T follicular helper cell (primary cell): Measurements from ENCODE around the gene PTPA.
A peak's percentile ranks its signal among the peaks of the same experiment; 100 is the strongest.
"Not testable (repeated sequence)": the region's sequence is repeated elsewhere in the genome, so short reads cannot be mapped to it uniquely, and the experiment has no call there.

Experiments
- DNase-seq: peaks from one replicate; pipeline ENCODE4 v3.0.0-alpha.2; 2020; ENCODE audit warnings: low read depth

The PTPA gene

DNA sequence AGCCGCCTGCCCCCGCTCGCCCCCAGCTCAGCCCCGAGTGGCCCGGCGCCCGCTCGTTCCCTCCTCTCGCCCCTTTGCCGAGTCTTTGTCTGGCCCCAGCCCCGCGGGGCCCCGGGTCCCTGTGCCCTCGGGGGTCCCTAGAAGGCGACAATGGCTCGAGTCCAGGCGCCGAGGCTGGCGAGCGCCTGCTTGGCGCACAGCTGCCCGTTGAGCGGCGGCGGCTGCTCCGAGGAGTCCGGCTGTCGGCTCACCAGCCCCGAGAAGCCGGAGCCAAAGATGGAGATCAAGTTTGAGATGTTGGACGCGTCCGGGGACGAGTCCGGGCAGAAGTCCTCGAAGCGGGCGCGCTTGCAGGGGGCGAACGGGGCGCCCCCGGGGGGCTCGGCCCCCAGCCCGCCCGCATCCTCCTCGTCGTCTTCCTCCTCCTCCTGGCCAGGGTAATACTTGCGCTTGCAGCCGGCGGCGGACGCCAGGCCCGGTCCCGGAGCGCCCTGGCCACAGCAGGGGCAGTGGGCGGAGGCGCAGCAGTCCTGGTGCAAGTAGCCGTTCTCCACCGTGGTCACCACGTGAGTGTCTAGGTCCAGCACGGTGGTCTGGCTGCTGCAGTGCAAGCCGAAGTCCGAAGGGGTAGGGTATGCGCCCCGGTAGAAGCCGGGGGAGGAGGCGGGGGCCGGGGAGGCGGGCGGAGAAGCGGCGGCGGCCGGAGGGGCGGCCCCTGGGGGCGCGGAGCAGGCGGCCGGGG lies 65.7 kb downstream of the PTPA start:
- no peak for DNase-seq

DNA sequence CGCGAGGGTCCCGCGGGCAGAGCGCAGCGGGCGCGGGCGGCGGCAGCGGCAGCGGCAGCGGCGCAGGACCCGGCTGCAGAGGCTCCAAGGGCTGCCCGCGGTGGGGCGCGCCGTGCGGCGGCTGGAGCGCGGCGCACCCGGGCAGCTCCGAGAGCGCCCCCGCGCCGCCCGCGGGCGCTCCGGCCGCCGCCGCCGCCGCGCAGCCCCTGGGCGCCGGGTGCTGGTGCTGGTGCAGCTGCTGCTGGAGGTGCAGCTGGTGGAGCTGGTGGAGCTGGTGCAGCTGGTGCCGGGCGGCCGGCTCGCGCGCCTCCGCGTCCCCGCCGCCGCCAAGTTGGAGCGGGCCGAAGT lies 66.2 kb downstream of the PTPA start:
- no peak for DNase-seq

DNA sequence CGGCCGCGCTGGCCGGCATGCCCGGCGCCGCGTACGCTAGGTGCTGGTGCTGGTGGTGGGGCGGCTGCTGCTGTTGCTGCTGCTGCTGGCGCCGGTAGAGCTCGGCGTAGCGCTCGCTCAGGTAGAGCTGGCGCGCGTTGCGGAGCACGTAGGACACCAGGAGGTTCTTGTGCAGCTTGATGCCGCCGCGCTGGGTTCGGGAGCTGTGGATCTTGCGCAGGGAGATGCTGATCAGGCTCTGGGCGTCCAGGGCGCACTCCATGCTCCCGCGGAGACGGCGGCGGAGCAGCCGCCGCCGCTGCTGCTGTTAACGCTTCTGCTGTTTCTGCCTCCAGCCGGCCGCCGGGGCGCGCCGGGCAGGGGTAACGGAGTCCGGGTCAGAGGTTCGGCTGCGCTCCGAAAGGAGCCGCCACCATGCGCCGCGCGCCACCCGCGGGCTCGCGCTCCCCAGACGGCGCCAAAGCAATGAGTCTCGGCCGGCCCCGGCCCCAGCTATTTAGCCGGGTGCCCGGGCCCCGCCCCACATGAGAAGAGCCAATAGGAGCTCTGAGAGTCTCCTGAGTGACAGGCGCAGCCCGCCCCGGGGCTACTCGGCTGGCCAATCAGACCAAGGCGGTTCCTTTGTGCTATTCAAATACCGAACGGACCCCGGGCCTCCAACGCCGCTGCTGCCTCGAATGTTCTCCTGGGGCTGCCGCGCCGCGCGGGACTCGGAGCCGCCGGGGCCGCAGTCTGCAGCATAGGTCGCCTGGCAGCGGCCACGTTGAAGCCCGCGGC lies 66.8 kb downstream of the PTPA start, which contains the start of gene IER5L:
TSS of gene IER5L (minus strand) at position 471 of the 777 bp plus-strand sequence. CDS start at position 262, 209 bp downstream.
- peak; percentile 87 for DNase-seq

DNA sequence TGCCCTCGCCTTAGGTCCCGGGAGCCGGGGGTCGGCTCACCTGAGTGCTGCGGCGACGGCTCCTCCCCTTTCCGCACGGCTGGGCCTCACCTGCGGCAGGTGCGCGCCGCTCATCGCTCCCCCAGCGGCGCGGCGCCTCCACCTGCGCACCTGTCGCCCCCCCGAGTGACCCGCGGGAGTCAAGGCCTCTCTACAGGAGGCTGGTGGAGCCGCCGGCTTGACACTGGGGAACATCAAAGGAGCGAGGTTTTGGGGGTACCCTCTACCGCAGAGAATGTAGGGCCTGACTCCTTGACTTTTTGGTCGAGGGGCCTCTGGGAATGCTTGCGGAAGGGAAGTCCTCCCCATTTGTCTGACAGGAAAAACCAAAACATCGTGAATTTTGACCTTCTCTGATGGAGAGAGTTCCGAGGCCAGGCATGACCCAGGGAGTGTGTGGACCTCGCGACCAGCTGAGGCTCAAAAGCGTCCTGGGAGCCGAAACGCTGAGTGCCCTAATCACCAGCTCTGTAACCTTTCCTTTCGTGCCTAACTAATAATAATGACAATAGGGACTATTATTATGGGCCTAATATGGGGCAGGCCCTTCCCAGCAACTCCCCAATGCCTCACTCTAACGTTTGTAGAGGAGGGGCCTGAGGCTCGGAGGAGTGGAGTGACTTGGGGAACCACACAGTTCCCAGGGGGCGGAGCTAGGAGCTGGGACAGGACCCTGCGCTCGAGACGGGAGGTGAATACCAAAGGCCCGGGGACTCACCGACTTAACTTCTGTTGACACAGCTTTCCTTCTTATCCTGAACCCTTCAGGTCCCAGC lies 67.6 kb downstream of the PTPA start:
- no peak for DNase-seq

DNA sequence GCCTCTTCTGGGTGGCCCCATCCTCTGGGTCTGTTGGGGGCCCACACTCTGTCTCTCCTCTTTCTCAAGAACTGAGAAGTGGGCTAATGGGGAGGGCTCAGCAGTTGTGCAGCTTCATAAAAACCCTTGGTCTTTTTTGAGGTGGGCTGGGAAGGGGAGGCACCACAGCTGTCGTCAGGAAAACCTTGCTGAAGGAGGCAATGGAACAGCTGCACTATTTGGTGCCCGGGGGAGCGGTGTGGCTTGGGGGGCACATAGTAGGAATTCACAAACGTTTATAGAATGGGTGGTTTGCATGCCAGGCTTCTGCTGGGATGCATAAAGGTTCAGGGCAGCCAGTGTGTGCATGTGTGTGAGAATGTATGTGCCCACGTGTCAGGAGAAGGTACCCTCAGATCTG lies 70.0 kb downstream of the PTPA start:
- DNase-seq = no peak

DNA sequence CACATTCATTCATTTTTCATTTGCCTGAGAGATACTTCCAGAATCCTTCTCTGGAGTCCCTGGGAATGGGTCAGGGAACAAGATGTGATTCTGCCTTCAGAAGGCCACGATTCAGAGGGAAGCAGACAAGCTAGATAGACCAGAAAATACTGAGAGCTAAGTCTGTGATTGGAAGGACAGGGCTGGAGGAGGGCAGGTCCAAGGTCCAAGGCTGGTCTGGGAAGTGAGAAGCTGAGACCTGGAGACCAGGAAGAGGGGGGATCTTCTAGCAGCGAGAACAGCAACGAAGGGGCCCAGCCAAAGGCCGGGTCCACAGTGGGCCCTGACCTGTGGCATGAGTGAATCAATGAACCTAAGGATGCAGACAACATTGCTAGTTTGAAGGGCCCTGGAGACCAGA lies 70.9 kb downstream of the PTPA start:
- no peak for DNase-seq

DNA sequence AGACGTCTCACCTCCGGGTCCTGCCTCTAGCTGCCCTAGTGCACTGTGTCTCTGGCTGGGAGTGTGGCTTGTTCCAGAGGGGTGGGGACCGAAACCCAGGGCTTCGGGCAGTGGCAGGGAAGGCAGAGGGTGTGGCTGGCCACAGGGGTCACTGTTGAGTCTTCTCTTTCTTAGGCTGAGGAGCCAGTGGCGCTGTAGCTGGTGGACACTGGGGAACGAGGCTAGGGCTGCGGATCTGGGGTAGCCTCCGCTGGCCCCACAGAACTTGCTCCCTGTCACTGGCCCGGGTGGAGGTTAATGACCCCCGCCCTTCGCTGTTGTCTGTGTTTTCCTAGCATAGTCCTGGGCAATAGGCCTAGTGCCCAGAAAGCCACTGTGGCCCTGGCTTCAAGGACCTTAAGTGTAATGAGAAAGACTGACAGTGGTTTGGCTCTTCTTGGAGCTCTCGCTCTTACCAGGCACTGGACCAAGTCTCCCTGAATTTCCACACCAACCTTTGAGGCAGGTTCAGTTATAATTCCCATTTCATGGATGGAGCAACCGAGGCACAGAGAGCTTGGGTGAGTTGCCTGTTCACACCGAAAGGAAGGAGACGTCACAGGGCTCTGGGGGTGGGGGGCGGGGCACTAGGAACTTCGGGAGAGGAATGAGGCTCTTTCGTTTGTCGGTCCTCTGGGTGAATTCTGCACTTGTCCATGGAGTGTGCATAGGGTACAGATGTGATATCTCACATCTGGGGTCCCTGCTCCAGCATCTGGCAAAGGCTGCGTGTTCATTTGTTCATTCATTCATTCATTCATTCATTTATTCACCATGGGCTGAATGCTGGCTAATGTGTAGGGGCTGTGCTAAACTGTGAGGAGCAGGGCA lies 71.6 kb downstream of the PTPA start:
- no peak for DNase-seq

DNA sequence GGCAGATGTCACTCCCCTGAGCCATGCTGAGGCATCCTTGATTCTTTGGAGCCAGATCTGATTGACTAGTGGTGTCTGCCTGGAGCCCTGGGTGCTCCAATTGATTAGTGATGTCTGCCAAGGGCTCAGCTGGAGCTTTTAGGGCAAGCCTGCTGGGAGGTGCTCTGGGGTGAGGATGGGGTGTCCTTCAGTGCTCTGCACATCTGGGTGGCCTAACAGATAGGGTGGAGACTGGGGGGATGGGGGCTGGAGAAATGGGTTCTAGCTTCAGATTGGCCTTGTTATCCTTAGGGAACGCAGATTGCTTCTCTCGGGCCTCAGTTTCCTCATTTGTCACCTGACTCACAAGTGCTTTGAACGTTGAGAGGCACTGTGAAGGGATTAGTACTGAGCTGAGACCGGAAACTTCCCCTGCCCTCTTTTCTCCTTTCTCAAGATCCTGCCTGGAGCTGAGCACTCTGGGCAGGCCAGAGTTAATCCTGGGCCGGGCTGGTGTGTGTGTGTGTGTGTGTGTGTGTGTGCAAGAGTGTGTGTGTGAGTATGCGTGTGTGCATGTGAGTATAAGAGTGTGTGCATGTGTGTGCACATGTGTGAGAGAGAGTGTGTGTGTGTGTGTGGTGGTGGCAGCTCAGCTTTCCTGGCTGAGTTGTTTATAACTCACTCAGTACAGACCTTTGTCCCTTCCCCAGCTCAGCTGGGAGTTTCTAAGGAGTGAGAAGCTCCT lies 72.4 kb downstream of the PTPA start:
- no peak for DNase-seq

DNA sequence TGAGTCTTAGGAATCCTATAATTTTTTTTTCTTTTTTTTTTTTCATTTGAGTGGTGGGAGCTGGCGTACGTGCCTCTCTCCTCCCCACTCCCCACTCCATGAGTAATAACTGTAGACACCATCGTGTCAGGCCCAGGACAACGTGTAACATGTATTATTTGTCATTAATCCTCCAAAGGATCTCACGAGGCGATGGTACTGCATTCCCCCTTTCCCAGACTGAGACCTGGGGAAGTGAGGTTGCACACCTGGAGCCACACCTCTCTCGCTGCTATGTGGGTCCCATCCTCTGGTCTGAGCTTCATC lies 73.0 kb downstream of the PTPA start:
- no peak for DNase-seq

DNA sequence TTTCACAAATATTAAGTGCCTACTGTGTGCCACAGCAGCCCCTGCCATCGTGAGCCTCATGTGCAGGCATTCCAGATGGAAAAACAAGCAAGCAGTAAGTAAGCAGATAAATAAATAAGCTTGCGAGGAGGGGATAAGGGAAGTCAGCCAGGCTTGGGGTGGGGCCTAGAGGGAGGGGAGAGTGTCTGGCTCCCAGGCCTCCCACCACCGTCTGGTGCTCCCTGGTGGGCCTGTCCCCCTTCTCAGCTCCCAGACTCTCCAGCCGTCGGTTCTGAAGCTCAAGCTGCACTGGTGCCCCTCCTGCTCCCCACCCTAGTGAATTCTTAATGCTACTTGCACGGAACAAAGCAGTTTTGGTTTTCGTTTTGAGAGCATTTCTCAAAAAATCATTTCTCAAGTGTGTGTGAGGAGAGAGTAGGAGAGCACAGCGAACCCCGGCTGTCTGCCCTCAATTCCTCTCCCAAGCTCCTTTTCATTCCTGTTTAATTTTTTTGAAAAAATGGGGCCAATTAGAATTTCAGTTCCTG lies 73.4 kb downstream of the PTPA start:
- DNase-seq = no peak

DNA sequence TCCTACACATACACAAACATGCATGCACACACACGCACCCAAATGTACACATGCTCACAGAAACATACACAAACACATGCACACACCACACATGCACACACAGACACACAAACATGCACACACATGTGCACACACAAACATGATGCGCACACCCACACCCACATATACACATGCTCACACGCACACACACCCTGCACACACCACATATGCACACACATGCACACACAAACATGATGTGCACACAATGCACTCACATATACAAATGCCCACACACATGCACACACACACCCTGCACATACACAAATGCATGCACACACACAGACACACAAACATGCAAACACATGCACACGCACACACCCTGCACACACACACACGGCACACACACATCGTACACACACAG lies 74.2 kb downstream of the PTPA start:
- no peak for DNase-seq

DNA sequence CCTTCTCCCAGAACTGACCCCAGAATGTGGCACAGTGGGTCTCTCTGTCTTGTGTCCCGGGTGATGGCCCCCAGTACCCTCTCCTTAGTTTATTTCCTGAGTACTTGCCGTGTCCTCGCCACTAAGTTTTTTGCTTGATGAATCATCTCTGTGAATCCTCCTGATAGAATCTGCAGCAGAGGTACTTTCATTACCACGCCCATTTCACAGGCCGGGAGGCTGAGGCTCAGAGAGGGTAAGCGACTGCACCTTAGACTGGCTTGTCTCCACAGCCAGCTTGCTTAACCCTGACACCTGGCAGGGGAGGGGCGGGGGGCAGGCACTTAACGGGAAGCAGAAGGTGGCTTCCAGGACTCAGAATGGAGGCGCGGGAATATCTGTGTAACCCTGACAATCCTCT lies 74.8 kb downstream of the PTPA start:
- no peak for DNase-seq

DNA sequence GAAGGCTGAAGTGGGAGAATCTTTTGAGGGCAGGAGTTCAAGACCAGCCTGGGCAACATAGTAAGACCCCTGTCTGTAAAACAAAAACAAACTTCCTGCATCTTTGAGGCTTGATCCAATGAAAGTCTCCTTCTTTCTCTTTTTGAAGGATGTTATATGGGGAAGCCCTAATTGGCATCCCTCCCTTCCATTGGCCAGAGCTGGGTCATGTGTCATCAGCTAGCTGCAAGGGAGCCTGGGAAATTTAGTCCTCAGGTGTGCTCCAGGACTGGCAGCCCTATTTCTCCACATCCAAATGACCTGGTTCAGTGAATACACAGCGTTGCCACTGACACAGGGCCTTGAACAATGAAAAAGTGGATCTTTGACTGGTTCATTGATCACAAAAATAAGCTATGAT lies 75.8 kb downstream of the PTPA start:
- DNase-seq = no peak

DNA sequence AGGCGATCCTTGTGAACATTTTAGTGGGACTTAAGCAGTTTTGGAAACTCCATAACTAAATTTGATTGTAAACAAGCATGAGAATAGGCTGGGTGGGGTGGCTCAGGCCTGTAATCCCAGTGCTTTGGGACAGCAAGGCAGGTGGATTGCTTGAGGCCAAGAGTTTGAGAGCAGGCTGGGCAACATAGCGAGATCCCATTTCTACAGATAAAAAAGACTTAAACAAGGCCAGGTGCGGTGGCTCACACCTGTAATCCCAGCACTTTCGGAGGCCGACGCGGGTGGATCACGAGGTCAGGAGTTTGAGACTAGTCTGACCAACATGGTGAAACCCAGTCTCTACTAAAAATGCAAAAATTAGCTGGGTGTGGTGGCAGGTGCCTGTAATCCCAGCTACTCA lies 78.8 kb downstream of the PTPA start:
- DNase-seq = not testable (repeated sequence)

DNA sequence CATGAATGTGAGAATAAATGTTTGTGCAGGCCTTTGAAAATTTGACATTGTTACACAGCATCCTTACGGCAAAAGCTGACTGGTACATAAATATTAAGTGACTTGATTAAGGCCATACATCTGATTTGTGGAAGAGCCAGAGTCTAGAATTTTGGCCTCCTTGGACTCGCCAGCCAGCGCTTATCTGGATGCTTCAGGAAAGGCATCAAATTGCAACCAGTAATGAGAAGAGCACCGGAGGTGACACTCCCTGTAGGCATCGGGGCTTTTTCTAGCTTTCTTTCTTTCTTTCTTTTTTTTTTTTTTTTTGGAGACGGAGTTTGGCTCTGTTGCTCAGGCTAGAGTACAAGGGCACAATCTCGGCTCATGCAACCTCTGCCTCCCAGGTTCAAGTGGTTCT lies 80.0 kb downstream of the PTPA start:
- no peak for DNase-seq

DNA sequence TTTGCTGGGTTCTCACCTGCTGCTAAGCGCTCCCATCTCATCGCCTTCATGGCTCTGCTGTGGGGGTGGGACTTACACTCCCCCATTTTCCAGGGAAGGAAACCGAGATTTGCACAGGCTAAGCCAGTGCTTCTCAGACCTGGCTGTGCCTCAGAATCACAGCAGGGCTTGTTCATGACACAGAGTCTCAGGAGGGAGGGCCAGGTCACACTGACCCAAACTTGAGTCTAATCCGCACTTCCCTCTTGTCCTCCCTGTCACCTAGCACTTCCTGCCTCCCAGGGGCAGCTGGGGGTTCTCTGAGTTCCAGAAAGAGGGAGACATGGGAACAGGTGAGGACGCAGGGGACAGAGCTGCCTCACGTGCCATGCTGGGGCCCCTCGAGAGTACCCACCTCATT lies 82.4 kb downstream of the PTPA start:
- no peak for DNase-seq

DNA sequence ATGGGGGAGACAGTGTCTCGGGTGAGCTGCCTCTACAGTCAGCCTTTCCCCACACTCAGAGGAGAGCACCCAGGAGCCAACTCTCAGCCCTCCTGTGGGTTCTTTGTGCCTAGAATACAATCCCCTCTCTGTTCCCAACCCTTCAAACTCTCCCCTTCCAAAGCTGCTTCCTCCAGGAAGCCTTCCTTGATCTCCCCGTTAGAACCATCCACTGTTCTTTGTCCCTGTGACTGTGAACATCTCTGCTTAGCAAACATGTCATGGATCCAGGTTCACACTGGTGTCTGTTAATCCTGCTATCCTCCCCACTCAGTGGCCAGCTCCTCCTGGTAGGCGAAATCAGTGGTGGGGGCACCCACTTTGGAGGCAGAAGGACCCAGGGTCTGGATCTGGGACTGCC lies 83.0 kb downstream of the PTPA start:
- DNase-seq = no peak

DNA sequence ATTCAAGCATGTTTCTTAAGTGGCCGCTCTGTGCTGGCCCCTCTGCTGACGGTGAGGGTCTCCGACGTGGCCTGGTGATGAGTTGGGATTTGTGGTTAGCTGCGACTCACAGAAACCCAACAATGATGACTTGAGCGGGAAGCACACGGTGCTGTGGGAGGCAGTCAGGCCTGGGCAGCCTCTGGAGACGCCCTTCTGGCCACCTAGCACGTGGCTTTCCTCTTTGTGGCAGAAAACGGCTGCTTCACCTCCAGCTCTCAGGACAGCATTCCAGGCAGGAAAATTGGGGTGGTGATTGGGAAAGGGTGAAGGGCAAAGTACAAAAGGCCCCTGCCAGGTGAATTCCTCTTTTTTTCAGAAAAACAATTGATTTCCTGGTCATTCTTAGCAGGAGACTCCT lies 84.4 kb downstream of the PTPA start:
- no peak for DNase-seq

DNA sequence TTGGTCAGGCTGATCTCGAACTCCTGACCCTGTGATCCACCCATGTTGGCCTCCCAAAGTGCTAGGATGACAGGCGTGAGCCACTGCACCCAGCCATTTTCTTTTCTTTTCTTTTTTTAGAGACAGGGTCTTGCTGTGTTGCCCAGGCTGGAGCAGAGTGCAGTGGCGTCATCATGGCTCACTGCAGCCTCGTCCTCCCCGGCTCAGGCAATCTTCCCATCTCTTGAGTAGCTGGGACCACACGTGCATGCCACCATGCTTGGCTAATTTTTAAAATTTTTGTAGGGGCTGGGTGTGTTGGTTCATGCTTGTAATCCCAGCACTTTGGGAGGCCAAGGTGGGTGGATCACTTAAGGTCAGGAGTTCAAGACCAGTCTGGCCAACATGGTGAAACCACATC lies 85.8 kb downstream of the PTPA start:
- not testable (repeated sequence) for DNase-seq

DNA sequence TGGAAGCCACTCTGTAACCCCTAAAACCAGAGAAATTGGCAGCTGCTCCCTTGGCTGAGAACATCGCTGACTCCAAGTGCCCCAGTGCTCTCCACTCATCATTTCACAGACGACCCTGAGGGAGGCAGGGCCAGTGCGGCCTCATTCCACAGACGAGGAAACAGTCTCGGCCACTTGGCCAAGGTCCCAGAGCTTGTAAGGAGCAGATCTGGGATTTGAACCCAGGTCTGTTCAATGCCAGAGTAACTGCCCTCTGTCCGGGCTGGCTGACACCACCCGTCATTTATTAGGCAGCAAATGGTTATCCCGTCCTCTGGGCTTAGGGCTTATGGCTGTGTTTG lies 86.7 kb downstream of the PTPA start:
- DNase-seq = no peak
